NCI-H1092 (cell line): Measurements from ENCODE around the gene USP10.

Experiments used
- DNase-seq: peaks from one replicate; lab custom pipeline; 2025; lab: John Stamatoyannopoulos, UW

USP10 gene

GRCh38 chr16:84700446-84701300 lies 873 bp downstream of the USP10 start:
- no peak for DNase-seq

- no peak for DNase-seq
Measured at GRCh38 chr16:84703681-84704080, 3.9 kb downstream of the USP10 start.

GRCh38 chr16:84704253-84704652 lies 4.5 kb downstream of the USP10 start:
- DNase-seq = no peak

GRCh38 chr16:84706856-84707255 lies 7.1 kb downstream of the USP10 start:
- no peak for DNase-seq

- DNase-seq = no peak
Measured at GRCh38 chr16:84709609-84710008, 9.8 kb downstream of the USP10 start.

- DNase-seq = no peak
Measured at GRCh38 chr16:84710686-84711085, 10.9 kb downstream of the USP10 start.

GRCh38 chr16:84712138-84712671 lies 12.4 kb downstream of the USP10 start:
- no peak for DNase-seq

- DNase-seq = no peak
Measured at GRCh38 chr16:84712801-84713775, 13.3 kb downstream of the USP10 start.

- no peak for DNase-seq
Measured at GRCh38 chr16:84714028-84714427, 14.2 kb downstream of the USP10 start.

GRCh38 chr16:84715424-84715823 lies 15.6 kb downstream of the USP10 start:
- no peak for DNase-seq

- no peak for DNase-seq
Measured at GRCh38 chr16:84715854-84716253, 16.1 kb downstream of the USP10 start.

GRCh38 chr16:84716740-84717139 lies 16.9 kb downstream of the USP10 start:
- no peak for DNase-seq

GRCh38 chr16:84717484-84717883 lies 17.7 kb downstream of the USP10 start:
- no peak for DNase-seq

- no peak for DNase-seq
Measured at GRCh38 chr16:84720177-84720579, 20.4 kb downstream of the USP10 start.

- DNase-seq = no peak
Measured at GRCh38 chr16:84722068-84722467, 22.3 kb downstream of the USP10 start.

GRCh38 chr16:84723906-84724305 lies 24.1 kb downstream of the USP10 start:
- no peak for DNase-seq

- no peak for DNase-seq
Measured at GRCh38 chr16:84724606-84725309, 25.0 kb downstream of the USP10 start.

- no peak for DNase-seq
Measured at GRCh38 chr16:84725481-84726078, 25.8 kb downstream of the USP10 start.

- DNase-seq = peak; percentile 47
Measured at GRCh38 chr16:84726079-84726668, 26.4 kb downstream of the USP10 start.

- no peak for DNase-seq
Measured at GRCh38 chr16:84726669-84727467, 27.1 kb downstream of the USP10 start.
